ENCODE measurements around the gene SCYGR4.

GRCh38 chr2:227568852-227569169 is 48.5 kb upstream of the SCYGR4 start:
- TF ChIP-seq FOXK2 (conservative IDR thresholded peaks at IDR 0.05 in 1 of 2, IDR thresholded peaks at IDR 0.05 in 1 of 2; ENCODE audit: low read depth in 2 of 2), result no peak
- TF ChIP-seq GATAD2A (IDR thresholded peaks at IDR 0.05), result no peak
- TF ChIP-seq CTCF (IDR thresholded peaks at IDR 0.05 in 2 of 3, conservative IDR thresholded peaks at IDR 0.05 in 1 of 3; ENCODE audit: insufficient read depth in 2 of 3, low read depth in 1 of 3, low read length in 3 of 3), result no peak
- no peak for TF ChIP-seq STAT6 (CRISPR knock-in tag; IDR thresholded peaks at IDR 0.05)
- TF ChIP-seq ZNF77 (CRISPR knock-in tag; IDR thresholded peaks at IDR 0.05), result no peak
- TF ChIP-seq POLR2AphosphoS5 (IDR thresholded peaks at IDR 0.05; ENCODE audit: control insufficient read depth, insufficient read depth, low read depth, low read length), result no peak
- TF ChIP-seq RFX5 (IDR thresholded peaks at IDR 0.05; ENCODE audit: low read depth, low read length), result no peak
- no peak for TF ChIP-seq ZNF395 (CRISPR knock-in tag; IDR thresholded peaks at IDR 0.05)
- no peak for TF ChIP-seq REST (IDR thresholded peaks at IDR 0.05; ENCODE audit: borderline replicate concordance)
- TF ChIP-seq REST (CRISPR knock-in tag; IDR thresholded peaks at IDR 0.05; ENCODE audit: low read depth), result no peak
- no peak for TF ChIP-seq SAFB (IDR thresholded peaks at IDR 0.05; ENCODE audit: borderline replicate concordance, low read depth, low read length)
- no peak for TF ChIP-seq SMAD1 (IDR thresholded peaks at IDR 0.05; ENCODE audit: low read depth, low read length, partially characterized antibody)
- TF ChIP-seq PHF20 (IDR thresholded peaks at IDR 0.05; ENCODE audit: partially characterized antibody), result no peak
- TF ChIP-seq ESRRA (IDR thresholded peaks at IDR 0.05; ENCODE audit: borderline replicate concordance, low read depth), result no peak

Data from K562 (cell line).